Activated CD4-positive, alpha-beta T cell treated with anti-CD3 and anti-CD28 coated beads, Interleukin-2, Interleukin-6, amounts not matched to agents 100 ng/mL and 50 ng/mL, durations not matched to agents 16 hours and 8 hours (primary cell): ENCODE measurements around the gene SCCPDH.
"Not testable (repeated sequence)": the region's sequence is repeated elsewhere in the genome, so short reads cannot be mapped to it uniquely, and the experiment has no call there.

Source experiments
- DNase-seq: peaks from one replicate; pipeline ENCODE4 v3.0.0-alpha.2; 2020

The SCCPDH gene

GRCh38 chr1:246708166-246708565, 16.0 kb upstream of the SCCPDH start:
- no peak for DNase-seq

GRCh38 chr1:246709196-246709595, 15.0 kb upstream of the SCCPDH start:
- no peak for DNase-seq

GRCh38 chr1:246709835-246710234, 14.4 kb upstream of the SCCPDH start:
- no peak for DNase-seq

- DNase-seq, result no peak
These were observed 12.6 kb upstream of the SCCPDH start for GRCh38 chr1:246711548-246712003.

GRCh38 chr1:246712428-246712827, 11.8 kb upstream of the SCCPDH start:
- DNase-seq, result not testable (repeated sequence)

- DNase-seq, result not testable (repeated sequence)
These were observed 4.8 kb upstream of the SCCPDH start for GRCh38 chr1:246719361-246719760.

GRCh38 chr1:246720814-246721213, 3.4 kb upstream of the SCCPDH start:
- not testable (repeated sequence) for DNase-seq

- no peak for DNase-seq
These were observed 1.5 kb upstream of the SCCPDH start for GRCh38 chr1:246722720-246723119.

- DNase-seq, result peak; percentile 30
These were observed 504 bp downstream of the SCCPDH start for GRCh38 chr1:246724731-246725095.

- no peak for DNase-seq
These were observed 982 bp downstream of the SCCPDH start for GRCh38 chr1:246725191-246725590.

- no peak for DNase-seq
These were observed 2.1 kb downstream of the SCCPDH start for GRCh38 chr1:246726255-246726679.

GRCh38 chr1:246726881-246727280, 2.7 kb downstream of the SCCPDH start:
- DNase-seq, result no peak

- DNase-seq, result no peak
These were observed 3.4 kb downstream of the SCCPDH start for GRCh38 chr1:246727594-246727993.

GRCh38 chr1:246728311-246728710, 4.1 kb downstream of the SCCPDH start:
- no peak for DNase-seq

GRCh38 chr1:246729040-246729439, 4.8 kb downstream of the SCCPDH start:
- DNase-seq, result not testable (repeated sequence)

GRCh38 chr1:246730839-246731238, 6.6 kb downstream of the SCCPDH start:
- DNase-seq, result no peak

- DNase-seq, result not testable (repeated sequence)
These were observed 7.7 kb downstream of the SCCPDH start for GRCh38 chr1:246731873-246732272.

GRCh38 chr1:246733704-246734103, 9.5 kb downstream of the SCCPDH start:
- DNase-seq, result no peak

- DNase-seq, result no peak
These were observed 10.7 kb downstream of the SCCPDH start for GRCh38 chr1:246734866-246735265.

- no peak for DNase-seq
These were observed 11.5 kb downstream of the SCCPDH start for GRCh38 chr1:246735735-246736134.

- DNase-seq, result no peak
These were observed 18.2 kb downstream of the SCCPDH start for GRCh38 chr1:246742396-246742795.

GRCh38 chr1:246746155-246746554, 21.9 kb downstream of the SCCPDH start:
- not testable (repeated sequence) for DNase-seq

GRCh38 chr1:246748006-246748405, 23.8 kb downstream of the SCCPDH start:
- DNase-seq, result no peak

GRCh38 chr1:246748867-246749266, 24.7 kb downstream of the SCCPDH start:
- no peak for DNase-seq

GRCh38 chr1:246750752-246751151, 26.5 kb downstream of the SCCPDH start:
- no peak for DNase-seq
